ENCODE results near the gene HNRNPLL.

DNA sequence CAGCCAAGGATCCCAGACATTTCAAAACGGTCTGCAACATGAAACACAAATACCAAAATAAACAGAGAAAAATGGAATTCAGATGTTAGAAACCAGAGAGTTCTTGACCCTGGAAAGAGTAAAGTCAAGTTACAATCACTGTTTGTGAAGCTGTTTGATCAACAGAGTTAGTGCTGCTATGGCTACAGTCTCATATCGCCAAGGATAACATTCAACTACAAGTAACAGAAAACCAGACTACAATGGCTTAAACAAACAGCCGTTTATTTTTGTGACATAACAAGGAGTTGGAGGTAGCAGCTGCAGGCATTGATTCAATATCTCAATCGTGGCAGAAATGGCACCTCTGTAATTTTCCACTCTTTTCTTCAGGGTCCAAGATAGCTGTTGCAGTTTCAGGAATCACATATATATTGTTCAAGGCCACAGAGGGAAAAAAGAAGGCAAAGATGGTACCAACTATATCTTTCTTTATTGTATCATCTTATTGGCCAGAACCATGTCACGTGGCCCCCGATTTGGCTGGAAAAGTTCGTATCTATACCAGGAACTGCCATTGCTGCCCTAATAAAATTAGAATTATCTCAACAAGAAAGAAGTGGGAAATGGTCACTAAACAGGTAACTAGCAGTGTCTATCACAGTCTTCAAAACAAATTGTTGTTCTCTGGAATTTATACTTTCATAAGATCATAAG lies 17.7 kb upstream of the HNRNPLL start:
- TF ChIP-seq, protein P1, sequence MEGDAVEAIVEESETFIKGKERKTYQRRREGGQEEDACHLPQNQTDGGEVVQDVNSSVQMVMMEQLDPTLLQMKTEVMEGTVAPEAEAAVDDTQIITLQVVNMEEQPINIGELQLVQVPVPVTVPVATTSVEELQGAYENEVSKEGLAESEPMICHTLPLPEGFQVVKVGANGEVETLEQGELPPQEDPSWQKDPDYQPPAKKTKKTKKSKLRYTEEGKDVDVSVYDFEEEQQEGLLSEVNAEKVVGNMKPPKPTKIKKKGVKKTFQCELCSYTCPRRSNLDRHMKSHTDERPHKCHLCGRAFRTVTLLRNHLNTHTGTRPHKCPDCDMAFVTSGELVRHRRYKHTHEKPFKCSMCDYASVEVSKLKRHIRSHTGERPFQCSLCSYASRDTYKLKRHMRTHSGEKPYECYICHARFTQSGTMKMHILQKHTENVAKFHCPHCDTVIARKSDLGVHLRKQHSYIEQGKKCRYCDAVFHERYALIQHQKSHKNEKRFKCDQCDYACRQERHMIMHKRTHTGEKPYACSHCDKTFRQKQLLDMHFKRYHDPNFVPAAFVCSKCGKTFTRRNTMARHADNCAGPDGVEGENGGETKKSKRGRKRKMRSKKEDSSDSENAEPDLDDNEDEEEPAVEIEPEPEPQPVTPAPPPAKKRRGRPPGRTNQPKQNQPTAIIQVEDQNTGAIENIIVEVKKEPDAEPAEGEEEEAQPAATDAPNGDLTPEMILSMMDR (conservative IDR thresholded peaks at IDR 0.05; ENCODE audit: low read depth in 2 of 2) = no peak
- no peak for TF ChIP-seq POLR2AphosphoS5 (IDR thresholded peaks at IDR 0.05; ENCODE audit: low read depth)
- TF ChIP-seq, protein P2, sequence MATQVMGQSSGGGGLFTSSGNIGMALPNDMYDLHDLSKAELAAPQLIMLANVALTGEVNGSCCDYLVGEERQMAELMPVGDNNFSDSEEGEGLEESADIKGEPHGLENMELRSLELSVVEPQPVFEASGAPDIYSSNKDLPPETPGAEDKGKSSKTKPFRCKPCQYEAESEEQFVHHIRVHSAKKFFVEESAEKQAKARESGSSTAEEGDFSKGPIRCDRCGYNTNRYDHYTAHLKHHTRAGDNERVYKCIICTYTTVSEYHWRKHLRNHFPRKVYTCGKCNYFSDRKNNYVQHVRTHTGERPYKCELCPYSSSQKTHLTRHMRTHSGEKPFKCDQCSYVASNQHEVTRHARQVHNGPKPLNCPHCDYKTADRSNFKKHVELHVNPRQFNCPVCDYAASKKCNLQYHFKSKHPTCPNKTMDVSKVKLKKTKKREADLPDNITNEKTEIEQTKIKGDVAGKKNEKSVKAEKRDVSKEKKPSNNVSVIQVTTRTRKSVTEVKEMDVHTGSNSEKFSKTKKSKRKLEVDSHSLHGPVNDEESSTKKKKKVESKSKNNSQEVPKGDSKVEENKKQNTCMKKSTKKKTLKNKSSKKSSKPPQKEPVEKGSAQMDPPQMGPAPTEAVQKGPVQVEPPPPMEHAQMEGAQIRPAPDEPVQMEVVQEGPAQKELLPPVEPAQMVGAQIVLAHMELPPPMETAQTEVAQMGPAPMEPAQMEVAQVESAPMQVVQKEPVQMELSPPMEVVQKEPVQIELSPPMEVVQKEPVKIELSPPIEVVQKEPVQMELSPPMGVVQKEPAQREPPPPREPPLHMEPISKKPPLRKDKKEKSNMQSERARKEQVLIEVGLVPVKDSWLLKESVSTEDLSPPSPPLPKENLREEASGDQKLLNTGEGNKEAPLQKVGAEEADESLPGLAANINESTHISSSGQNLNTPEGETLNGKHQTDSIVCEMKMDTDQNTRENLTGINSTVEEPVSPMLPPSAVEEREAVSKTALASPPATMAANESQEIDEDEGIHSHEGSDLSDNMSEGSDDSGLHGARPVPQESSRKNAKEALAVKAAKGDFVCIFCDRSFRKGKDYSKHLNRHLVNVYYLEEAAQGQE (IDR thresholded peaks at IDR 0.05; ENCODE audit: unreplicated experiment) = no peak
- no peak for TF ChIP-seq EZH2 (IDR thresholded peaks at IDR 0.05; ENCODE audit: low read depth, unreplicated experiment)
- TF ChIP-seq EZH2phosphoT487 (IDR thresholded peaks at IDR 0.05; ENCODE audit: unreplicated experiment) = no peak
- no peak for TF ChIP-seq JUNB (IDR thresholded peaks at IDR 0.05; ENCODE audit: unreplicated experiment)
- no peak for TF ChIP-seq NANOG (IDR thresholded peaks at IDR 0.05; ENCODE audit: borderline replicate concordance)
- TF ChIP-seq CREB1 (CRISPR knock-in tag; IDR thresholded peaks at IDR 0.05; ENCODE audit: low read depth) = no peak
- no peak for TF ChIP-seq STAT1 (IDR thresholded peaks at IDR 0.05; ENCODE audit: unreplicated experiment)
